K562 (cell line): ENCODE measurements around the gene CD47. TPM values are rescaled to one million over a fixed set of nuclear protein-coding genes. Genes with fewer than 3 reads are reported as not detected.
A peak's percentile ranks its signal among the peaks of the same experiment; 100 is the strongest.

Source experiments
- ATAC-seq: fragments of 200-7000 bp; cut with Tn5 transposase; 3 replicates; pipeline ENCODE4 v1.9.1; 2020; ENCODE audit warnings: moderate library complexity
- BruUV-seq: library from RNA; stranded (reverse); fragments of 400-500 nt; replicated peaks from 2 replicates; lab custom pipeline; 2021; lab: Mats Ljungman, UMichigan
- CTCF ChIA-PET: fragments of 300-600 bp; formaldehyde crosslinking; extraction: SDS; loops from one replicate; lab custom pipeline; 2021; ENCODE audit warnings: low intra/inter-chr PET ratio; lab: Yijun Ruan, JAX
- POLR2A ChIA-PET: fragments of 300-600, 350-650 bp; sonication (Branson Sonifier 250); formaldehyde crosslinking; extraction: SDS; loops from one replicate; lab custom pipeline; 2021; ENCODE audit warnings: antibody characterized with exemption, inconsistent platforms; lab: Yijun Ruan, JAX
- DNase-seq, 4 experiments: peaks; one replicate each; pipeline versions ENCODE4 v3.0.0 to v3.0.0-alpha.2; 2011 to 2018; ENCODE audit warnings: low spot score in 3 of 4, mixed read lengths in 3 of 4; ENCODE audit errors: extremely low read depth in 1 of 4
- FAIRE-seq: peaks from 2 replicates; lab custom pipeline; 2011; peaks lifted over from hg19 to GRCh38; lab: Jason Lieb, UNC
- H2AFZ ChIP-seq: 2 replicates; pipeline ENCODE4 v1.6.0; 2011; ENCODE audit warnings: low read depth, low read length, control low read depth, inconsistent platforms
- H3K27ac ChIP-seq: fragments of 200-600 bp; 3 replicates; pipeline ENCODE4 v1.8.0; 2011; ENCODE audit warnings: low read depth, mild to moderate bottlenecking, control low read depth, inconsistent platforms, low read length, moderate library complexity, mixed read lengths; ENCODE audit errors: extremely low read depth
- H3K27me3 ChIP-seq, 2 experiments: fragments of 300-600 bp in 1 of 2; 2 replicates in 1 of 2; 3 replicates in 1 of 2; pipeline versions ENCODE4 v1.6.0 to v1.8.0; 2011; ENCODE audit warnings: inconsistent platforms in 2 of 2, low read length in 2 of 2, mild to moderate bottlenecking in 1 of 2, mixed read lengths in 1 of 2, moderate library complexity in 1 of 2; ENCODE audit not compliant: control insufficient read depth in 2 of 2, insufficient read depth in 2 of 2
- H3K36me3 ChIP-seq: fragments of 300-600 bp; 3 replicates; pipeline ENCODE4 v1.8.0; 2011; ENCODE audit warnings: mild to moderate bottlenecking, low read length, inconsistent platforms; ENCODE audit not compliant: control insufficient read depth, insufficient read depth
- H3K4me1 ChIP-seq, 2 experiments: fragments of 200-600 bp in 1 of 2; replicated peaks in 1 of 2; 2 replicates in 1 of 2; 3 replicates in 1 of 2; pipeline versions ENCODE4 v1.5.1 to v1.8.0; 2011; ENCODE audit warnings: inconsistent platforms in 2 of 2, low read length in 2 of 2, mild to moderate bottlenecking in 1 of 2, mixed read lengths in 1 of 2, moderate library complexity in 1 of 2; ENCODE audit not compliant: control insufficient read depth in 2 of 2, insufficient read depth in 2 of 2
- H3K4me2 ChIP-seq: 2 replicates; pipeline ENCODE4 v1.6.1; 2011; ENCODE audit warnings: low read length, control low read depth, inconsistent platforms, mixed read lengths; ENCODE audit not compliant: insufficient read depth
- H3K4me3 ChIP-seq: fragments of 200-600 bp; sonication (generic), shearing (Covaris generic); 2 replicates; pipeline ENCODE4 v1.5.1; 2016; ENCODE audit warnings: control low read depth, inconsistent platforms
- H3K79me2 ChIP-seq: fragments of 200-600 bp; 3 replicates; pipeline ENCODE4 v1.8.0; 2011; ENCODE audit warnings: low read length, inconsistent platforms; ENCODE audit not compliant: control insufficient read depth, insufficient read depth
- H3K9ac ChIP-seq, 2 experiments: 2 replicates each; pipeline versions ENCODE4 v1.6.0 to v1.6.1; 2011; ENCODE audit warnings: low read depth in 2 of 2, low read length in 2 of 2, control low read depth in 1 of 2, inconsistent platforms in 1 of 2, mild to moderate bottlenecking in 1 of 2, mixed read lengths in 1 of 2; ENCODE audit not compliant: insufficient read depth in 1 of 2
- H3K9me1 ChIP-seq: one replicate; pipeline ENCODE4 v1.6.0; 2011; ENCODE audit warnings: inconsistent platforms, mild to moderate bottlenecking, low read length, moderate library complexity; ENCODE audit not compliant: control insufficient read depth, insufficient read depth
- H3K9me3 ChIP-seq: replicated peaks from 2 replicates; pipeline ENCODE4 v1.5.1; 2011; ENCODE audit warnings: low read depth, low read length, inconsistent platforms; ENCODE audit not compliant: control insufficient read depth, insufficient read depth
- H4K20me1 ChIP-seq: replicated peaks from 2 replicates; pipeline ENCODE4 v1.6.1; 2011; ENCODE audit warnings: low read length, inconsistent platforms, mixed read lengths; ENCODE audit not compliant: control insufficient read depth, insufficient read depth
- ADNP ChIP-seq: fragments of 200-800 bp; sonication (Bioruptor generic); IDR thresholded peaks from 2 replicates; pipeline ENCODE4 v1.6.1; 2016; ENCODE audit warnings: missing genetic modification characterization, missing compliant biosample characterization
- BCOR ChIP-seq: fragments of 450-650 bp; IDR thresholded peaks from 2 replicates; pipeline ENCODE4 v1.6.1; 2016
- CREBBP ChIP-seq: IDR thresholded peaks from one replicate; pipeline ENCODE4 v1.6.1; 2012; ENCODE audit warnings: low read depth, mild to moderate bottlenecking, control low read depth, inconsistent platforms, low read length
- HNRNPUL1 ChIP-seq: fragments of 200-400 bp; formaldehyde crosslinking; IDR thresholded peaks from 2 replicates; pipeline ENCODE4 v1.6.1; 2017; ENCODE audit warnings: low read length
- POLR2A ChIP-seq: fragments of 450-650 bp; conservative IDR thresholded peaks from 2 replicates; pipeline ENCODE4 v1.6.1; 2016
- SMAD1 ChIP-seq: fragments of 150-350 bp; IDR thresholded peaks from 2 replicates; pipeline ENCODE4 v1.6.1; 2014; ENCODE audit warnings: low read length, low read depth; ENCODE audit not compliant: partially characterized antibody
- ZNF174 ChIP-seq: fragments of 250-450 bp; sonication (Bioruptor Pico); IDR thresholded peaks from 2 replicates; pipeline ENCODE4 v1.4.0; 2020; ENCODE audit warnings: mild to moderate bottlenecking
- ZNF175 ChIP-seq: fragments of 200-800 bp; sonication (Bioruptor generic); IDR thresholded peaks from 2 replicates; pipeline ENCODE4 v1.6.1; 2016; ENCODE audit warnings: low read depth, mild to moderate bottlenecking, missing genetic modification characterization, missing compliant biosample characterization
- WGBS: fragments of 100-300 bp; shearing (Covaris generic); methylation state at CpG from one replicate; pipeline ENCODE4 v1.1.6; 2016; ENCODE audit warnings: low coverage, mixed read lengths; ENCODE audit not compliant: insufficient coverage; ENCODE audit errors: missing lambda C conversion rate; 5-methylcytosine and 5-hydroxymethylcytosine counted together
- in situ Hi-C: fragments of 300-500 bp; cut with MboI; formaldehyde crosslinking; loops from 4 replicates; pipeline ENCODE4 v1.15.0; 2018; ENCODE audit warnings: inconsistent platforms, mixed read lengths
- intact Hi-C: fragments of 100-400 bp; cut with micrococcal nuclease; formaldehyde crosslinking; loops from 2 replicates; pipeline ENCODE4 v1.14.2; 2022
- polyA plus RNA-seq, 8 experiments: library from polyadenylated mRNA; depleted of rRNA in 4 of 8; stranded (reverse) in 5 of 8; unstranded in 3 of 8; fragments of >200 nt; fragmentation: Nextera tagmentation in 2 of 8; fragmentation: Illumina TruSeq in 1 of 8; extraction: Ambion mirVana in 2 of 8; extraction: Trizol in 1 of 8; gene quantifications; 2 replicates each; pipeline versions ENCODE4 v1.2.1 to v1.2.3, GENCODE V29; 2011 to 2014; ENCODE audit warnings: inconsistent platforms in 1 of 8, missing spikeins in 1 of 8
- total RNA-seq, 7 experiments: library from RNA; depleted of rRNA in 6 of 7; stranded (reverse); fragments of >200 nt in 6 of 7; fragmentation: Illumina TruSeq in 2 of 7; extraction: Trizol in 2 of 7; gene quantifications; 2 replicates each; pipeline versions ENCODE4 v1.2.1 to v1.2.3, GENCODE V29; 2011 to 2021; ENCODE audit warnings: low replicate concordance in 1 of 7
- TF ChIP-seq, protein P1 (sequence below): fragments of 250-450 bp; sonication (Bioruptor Pico); IDR thresholded peaks from 2 replicates; pipeline ENCODE4 v1.9.0; 2021; ENCODE audit warnings: mild to moderate bottlenecking

The CD47 gene
- total and polyA plus RNA-seq, 9 of the 15 experiments (the other 6 are each of a cell fraction or from before 2014, with no cell fraction given) = 10.2 to 62.6 (median 36.3) TPM

DNA sequence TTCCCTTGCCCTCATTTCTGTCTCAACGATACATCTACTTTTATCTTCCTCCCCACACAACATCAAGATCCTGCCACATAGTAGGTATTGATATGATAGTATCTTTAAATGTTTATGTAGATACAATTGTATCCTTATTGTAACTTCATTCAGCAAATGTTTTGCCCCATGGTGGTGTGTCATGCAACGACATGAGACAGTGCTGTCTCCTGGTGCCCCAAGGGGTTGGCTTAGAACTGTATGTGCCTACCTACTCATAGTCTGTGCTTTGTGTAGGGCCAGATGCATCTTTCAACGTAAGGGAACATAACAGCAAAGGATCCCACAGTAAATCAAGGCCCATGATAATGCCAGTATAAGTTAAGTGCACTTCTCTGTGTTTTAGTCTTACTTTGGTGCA is 2.8 kb upstream of the CD47 start:
- Histone ChIP-seq H3K4me3 (no peak overlapping the region), H3K4me2 (no peak overlapping the region), H3K27ac (no peak overlapping the region), H3K9ac (no peak overlapping the region), H3K27me3 (no peaks in the 10 kb centered on the region), H3K9me3 (peaks cover 5% of the 10 kb centered on the region; the same call in 1 of the 2 replicates), H3K36me3 (no peaks in the 10 kb centered on the region), H2AFZ (no peak overlapping the region), H4K20me1 (no peaks in the 10 kb centered on the region), H3K9me1 (no peaks in the 10 kb centered on the region), H3K79me2 (peaks cover 21% of the 10 kb centered on the region), H3K4me1 (peaks cover 14 to 52% of the 10 kb centered on the region in 2 experiments)
- FAIRE-seq (no peak), DNase-seq (no peak), ATAC-seq (no peak)
- in situ Hi-C loops = no loop called here
- no TSS peak for BruUV-seq
- 46% methylated on average over 3 of the region's 3 CpGs for WGBS
- intact Hi-C loops = no loop called here
- CTCF ChIA-PET = no interaction called here
- no peak for TF ChIP-seq ADNP (tag)
- TF ChIP-seq CREBBP = no peak
- TF ChIP-seq ZNF174 (CRISPR knock-in tag) = no peak
- TF ChIP-seq BCOR = no peak
- no peak for TF ChIP-seq POLR2A
- TF ChIP-seq, protein P1, sequence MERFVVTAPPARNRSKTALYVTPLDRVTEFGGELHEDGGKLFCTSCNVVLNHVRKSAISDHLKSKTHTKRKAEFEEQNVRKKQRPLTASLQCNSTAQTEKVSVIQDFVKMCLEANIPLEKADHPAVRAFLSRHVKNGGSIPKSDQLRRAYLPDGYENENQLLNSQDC (CRISPR knock-in tag) = no peak
- POLR2A ChIA-PET = interaction anchor here (0.9 to 1.3 kb wide), 3 partner anchors 11 to 36 kb away, joined by 3 to 4 read pairs (median 3); no protein-coding TSS in a partner anchor

DNA sequence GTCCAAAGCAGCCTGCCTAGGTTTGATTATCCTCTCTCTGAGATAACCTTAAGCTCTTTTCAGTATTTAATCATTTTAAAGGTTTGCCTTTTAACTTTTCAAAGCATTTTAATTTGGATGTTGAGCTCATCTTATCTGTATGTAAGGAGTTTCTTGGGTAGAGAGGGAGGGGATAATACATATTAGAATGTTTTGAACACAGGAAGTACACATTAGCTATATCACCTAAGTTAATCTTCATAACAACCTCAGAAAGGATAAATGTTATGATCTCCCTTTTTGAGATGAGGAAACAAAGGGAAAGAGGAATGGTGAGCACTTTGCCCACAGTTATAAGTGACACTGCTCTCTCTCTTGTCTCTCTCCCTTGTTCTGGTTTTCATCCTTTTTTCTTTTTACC is 2.2 kb upstream of the CD47 start:
- no peaks in the 10 kb centered on the region for H3K27me3 ChIP-seq
- FAIRE-seq = no peak
- intact Hi-C loops (no loop called here), in situ Hi-C loops (no loop called here)
- peaks cover 5% of the 10 kb centered on the region; the same call in 1 of the 2 replicates for H3K9me3 ChIP-seq
- no peaks in the 10 kb centered on the region for H4K20me1 ChIP-seq
- no TSS peak for BruUV-seq
- no peak overlapping the region for H3K9ac ChIP-seq
- CTCF ChIA-PET = no interaction called here
- peak overlapping the region; percentile 30; the same call in 1 of the 2 replicates for H2AFZ ChIP-seq
- no peaks in the 10 kb centered on the region for H3K9me1 ChIP-seq
- TF ChIP-seq ZNF175 = peak; percentile 41; the same call in 1 of the 2 replicates
- TF ChIP-seq HNRNPUL1 = no peak
- no peak for TF ChIP-seq SMAD1
- TF ChIP-seq, all 486 proteins: peak for 1
- Histone ChIP-seq H3K4me1 (peaks cover 14 to 50% of the 10 kb centered on the region in 2 experiments), H3K36me3 (no peaks in the 10 kb centered on the region), H3K79me2 (peaks cover 26% of the 10 kb centered on the region), H3K27ac (no peak overlapping the region), H3K4me3 (no peak overlapping the region), H3K4me2 (no peak overlapping the region)
- POLR2A ChIA-PET = interaction anchor here (0.6 to 1.3 kb wide), 5 partner anchors 11 to 35 kb away, joined by 3 to 4 read pairs (median 3); no protein-coding TSS in a partner anchor
- no peak for ATAC-seq
- no peak for DNase-seq
